A673 (cell line): Measurements from ENCODE around the gene PMEPA1. TPM values are rescaled to one million over a fixed set of nuclear protein-coding genes. Genes with fewer than 3 reads are reported as not detected.

Experiments used
- BruUV-seq: library from RNA; stranded (reverse); fragments of 400-500 nt; replicated peaks from 2 replicates; lab custom pipeline; 2021; lab: Mats Ljungman, UMichigan
- CTCF ChIA-PET: fragments of 300-600 bp; sonication (Branson Sonifier 250); formaldehyde crosslinking; loops from one replicate; lab custom pipeline; 2022; ENCODE audit warnings: antibody characterized with exemption; lab: Charles Lee
- POLR2A ChIA-PET: fragments of 300-600 bp; sonication (Branson Sonifier 250); formaldehyde crosslinking; loops from one replicate; lab custom pipeline; 2022; ENCODE audit warnings: antibody characterized with exemption; ENCODE audit not compliant: low non-redundant PET; lab: Charles Lee
- DNase-seq: peaks from one replicate; pipeline ENCODE4 v3.0.0-alpha.2; 2015; ENCODE audit warnings: low spot score
- H3K27ac ChIP-seq: fragments of 200-600 bp; sonication (generic); 2 replicates; pipeline ENCODE4 v1.5.1; 2016; ENCODE audit warnings: mixed run types, low read depth, mild to moderate bottlenecking, mixed read lengths, antibody characterized with exemption, low read length; ENCODE audit not compliant: poor library complexity, severe bottlenecking
- H3K27me3 ChIP-seq: fragments of 200-600 bp; sonication (generic); replicated peaks from 2 replicates; pipeline ENCODE4 v1.6.1; 2017; ENCODE audit warnings: mixed run types, low read depth, mild to moderate bottlenecking, mixed read lengths, antibody characterized with exemption, low read length; ENCODE audit not compliant: insufficient read depth, poor library complexity
- H3K36me3 ChIP-seq: fragments of 200-600 bp; sonication (generic); 2 replicates; pipeline ENCODE4 v1.6.1; 2016; ENCODE audit warnings: mixed run types, mild to moderate bottlenecking, mixed read lengths, antibody characterized with exemption, low read length; ENCODE audit not compliant: insufficient read depth, poor library complexity, severe bottlenecking
- H3K4me1 ChIP-seq: fragments of 200-600 bp; sonication (generic); 2 replicates; pipeline ENCODE4 v1.6.1; 2017; ENCODE audit warnings: mixed run types, mild to moderate bottlenecking, mixed read lengths, antibody characterized with exemption, low read length; ENCODE audit not compliant: insufficient read depth, poor library complexity, severe bottlenecking
- H3K4me3 ChIP-seq: fragments of 200-600 bp; sonication (generic); 2 replicates; pipeline ENCODE4 v1.5.1; 2016; ENCODE audit warnings: low read depth, mixed run types, mild to moderate bottlenecking, mixed read lengths, low read length; ENCODE audit not compliant: poor library complexity, severe bottlenecking
- H3K9me3 ChIP-seq: fragments of 200-600 bp; sonication (generic); 2 replicates; pipeline ENCODE4 v1.6.1; 2016; ENCODE audit warnings: mixed run types, low read depth, mild to moderate bottlenecking, mixed read lengths, antibody characterized with exemption, low read length; ENCODE audit not compliant: poor library complexity, severe bottlenecking
- CTCF ChIP-seq: fragments of 300-800, 200-600 bp; sonication (generic); conservative IDR thresholded peaks from 2 replicates; pipeline ENCODE4 v1.5.1; 2017; ENCODE audit warnings: low read depth, mild to moderate bottlenecking, antibody characterized with exemption, low read length, moderate library complexity, mixed read lengths
- EZH2 ChIP-seq: fragments of 200-600 bp; sonication (generic); IDR thresholded peaks from 2 replicates; pipeline ENCODE4 v1.6.1; 2017; ENCODE audit warnings: borderline replicate concordance, low read depth, mild to moderate bottlenecking, mixed read lengths, antibody characterized with exemption, low read length; ENCODE audit not compliant: poor library complexity, severe bottlenecking
- intact Hi-C: fragments of 100-400 bp; cut with micrococcal nuclease; formaldehyde crosslinking; loops from one replicate; pipeline ENCODE4 v1.10.0; 2022; ENCODE audit not compliant: unreplicated experiment
- total RNA-seq: library from RNA; stranded (reverse); gene quantifications from 2 replicates; pipeline ENCODE4 v1.2.3, GENCODE V29; 2021

Gene PMEPA1
- total RNA-seq, 1 experiment from 2014 or later, result 9.7 TPM

- Histone ChIP-seq H3K27me3 (no peaks in the 10 kb centered on the region), H3K4me1 (no peaks in the 10 kb centered on the region), H3K4me3 (no peak overlapping the region), H3K9me3 (no peaks in the 10 kb centered on the region), H3K36me3 (no peaks in the 10 kb centered on the region), H3K27ac (no peak overlapping the region)
- TF ChIP-seq EZH2 (no peak), CTCF (no peak)
- BruUV-seq, result no TSS peak
- CTCF ChIA-PET, result no interaction called here
- no peak for DNase-seq
- POLR2A ChIA-PET, result no interaction called here
- intact Hi-C loops, result no loop called here
Observed at GRCh38 chr20:57615445-57615811, 94.4 kb downstream of the PMEPA1 start.

GRCh38 chr20:57614490-57615444 lies 95.0 kb downstream of the PMEPA1 start:
- CTCF ChIA-PET, result no interaction called here
- DNase-seq, result no peak
- Histone ChIP-seq H3K27ac (no peak overlapping the region), H3K4me1 (no peaks in the 10 kb centered on the region), H3K9me3 (no peaks in the 10 kb centered on the region), H3K36me3 (no peaks in the 10 kb centered on the region), H3K4me3 (no peak overlapping the region), H3K27me3 (no peaks in the 10 kb centered on the region)
- no TSS peak for BruUV-seq
- TF ChIP-seq EZH2 (no peak), CTCF (no peak)
- POLR2A ChIA-PET, result no interaction called here
- intact Hi-C loops, result no loop called here

- TF ChIP-seq EZH2 (no peak), CTCF (no peak)
- BruUV-seq, result no TSS peak
- DNase-seq, result no peak
- intact Hi-C loops, result no loop called here
- H3K27ac ChIP-seq, result no peak overlapping the region
- no peaks in the 10 kb centered on the region for H3K36me3 ChIP-seq
- CTCF ChIA-PET, result no interaction called here
- no peaks in the 10 kb centered on the region for H3K4me1 ChIP-seq
- H3K27me3 ChIP-seq, result no peaks in the 10 kb centered on the region
- POLR2A ChIA-PET, result no interaction called here
- no peak overlapping the region for H3K4me3 ChIP-seq
- no peaks in the 10 kb centered on the region for H3K9me3 ChIP-seq
Observed at GRCh38 chr20:57613481-57613921, 96.3 kb downstream of the PMEPA1 start.
